Measurements from ENCODE around the gene SAMD5. TPM values are rescaled to one million over a fixed set of nuclear protein-coding genes. Genes with fewer than 3 reads are reported as not detected.

SAMD5 gene
- total and polyA plus RNA-seq, 3 donors from 2014 or later, result 4.9 to 27.9 (median 27.2) TPM

DNA sequence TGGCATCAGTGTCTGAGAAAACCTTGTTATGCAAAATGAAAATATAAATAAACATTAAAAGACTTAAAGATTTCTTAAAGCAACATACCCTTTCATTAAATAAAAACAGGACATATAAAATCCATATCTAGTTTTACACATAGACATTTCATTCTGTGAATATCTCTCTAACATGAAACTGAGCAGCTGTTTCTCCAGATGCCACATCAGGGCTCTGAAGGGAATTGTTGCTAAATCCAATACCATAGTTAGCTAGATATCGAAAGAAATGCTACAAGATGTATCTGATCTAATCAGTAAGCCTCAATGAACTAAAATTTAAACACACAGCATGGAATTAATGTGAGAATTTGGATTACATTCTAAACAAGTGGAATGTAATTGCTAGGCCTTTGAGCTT, 74.5 kb downstream of the SAMD5 start:
- Histone ChIP-seq H3K36me3 (ENCODE audit: low read depth, missing control alignments) (no peaks in the 10 kb centered on the region), H3K4me1 (no peaks in the 10 kb centered on the region), H3K4me3 (no peak overlapping the region), H3K27ac (no peak overlapping the region), H3K27me3 (no peaks in the 10 kb centered on the region), H3K9me3 (no peaks in the 10 kb centered on the region)
- intact Hi-C loops (cut with DNase I; ENCODE audit: low total_unique reads), result no loop called here
- WGBS, 2 donors, result 41 to 68% methylated on average over 1 of the region's 1 CpG
- no peak for DNase-seq
- TF ChIP-seq POLR2A (IDR thresholded peaks at IDR 0.05) (no peak), CTCF (IDR thresholded peaks at IDR 0.05) (no peak)

GRCh38 chr6:147585256-147585655, 76.8 kb downstream of the SAMD5 start:
- 86 to 91% methylated on average over 3 of the region's 3 CpGs for WGBS, 2 donors
- TF ChIP-seq CTCF (IDR thresholded peaks at IDR 0.05) (no peak), POLR2A (IDR thresholded peaks at IDR 0.05) (no peak)
- Histone ChIP-seq H3K4me3 (no peak overlapping the region), H3K4me1 (no peaks in the 10 kb centered on the region), H3K36me3 (ENCODE audit: low read depth, missing control alignments) (no peaks in the 10 kb centered on the region), H3K9me3 (no peaks in the 10 kb centered on the region), H3K27ac (no peak overlapping the region), H3K27me3 (no peaks in the 10 kb centered on the region)
- intact Hi-C loops (cut with DNase I; ENCODE audit: low total_unique reads), result no loop called here
- no peak for DNase-seq

DNA sequence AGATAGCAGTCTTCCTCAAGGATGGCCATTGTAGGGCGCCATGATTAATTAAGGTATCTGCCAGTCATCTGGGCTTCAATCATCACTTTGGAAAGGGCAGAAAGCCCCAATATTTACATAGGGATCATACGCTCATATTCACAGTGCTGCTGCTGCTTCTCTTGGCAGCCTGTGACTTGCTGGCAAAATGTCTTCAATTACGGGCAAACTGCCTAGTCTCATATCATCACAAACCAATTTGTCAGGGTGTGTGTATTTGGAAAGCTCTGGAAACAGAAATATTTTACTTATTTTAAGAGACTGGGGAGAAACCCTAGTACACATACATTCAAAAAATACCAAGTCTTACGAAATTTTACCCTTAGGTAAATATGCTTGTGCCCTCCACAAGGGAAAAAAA, 77.6 kb downstream of the SAMD5 start:
- no peak for TF ChIP-seq CTCF (IDR thresholded peaks at IDR 0.05)
- no peak for TF ChIP-seq POLR2A (IDR thresholded peaks at IDR 0.05)
- whole genome bisulfite sequencing, 2 donors, result 41 to 50% methylated on average over 4 of the region's 4 CpGs
- H3K4me1 ChIP-seq, result no peaks in the 10 kb centered on the region
- no peaks in the 10 kb centered on the region for H3K36me3 ChIP-seq (ENCODE audit: low read depth, missing control alignments)
- peak; percentile 73 for DNase-seq
- no peak overlapping the region for H3K27ac ChIP-seq
- no peak overlapping the region for H3K4me3 ChIP-seq
- intact Hi-C loops (cut with DNase I; ENCODE audit: low total_unique reads), result no loop called here
- no peaks in the 10 kb centered on the region for H3K27me3 ChIP-seq
- H3K9me3 ChIP-seq, result no peaks in the 10 kb centered on the region

DNA sequence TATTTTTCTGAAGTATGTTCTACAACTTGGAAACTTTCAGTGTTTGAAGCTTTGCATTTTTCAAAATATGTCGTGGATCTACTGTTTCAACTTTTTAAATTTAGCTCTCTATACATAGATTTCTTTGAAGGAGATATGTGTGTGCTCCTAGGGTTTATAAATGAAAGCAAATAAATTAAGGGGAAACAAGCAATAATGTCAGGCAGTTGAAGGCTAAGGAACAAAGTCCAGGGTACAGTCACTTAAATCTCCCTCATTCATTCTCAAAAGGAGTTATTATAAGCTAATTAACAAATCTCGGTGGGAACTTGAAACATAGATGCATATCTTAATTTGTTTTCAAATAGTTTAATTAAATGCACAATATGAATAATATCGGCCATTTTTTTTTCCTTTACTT, 79.4 kb downstream of the SAMD5 start:
- Histone ChIP-seq H3K27me3 (no peaks in the 10 kb centered on the region), H3K9me3 (no peaks in the 10 kb centered on the region), H3K36me3 (ENCODE audit: low read depth, missing control alignments) (no peaks in the 10 kb centered on the region), H3K4me1 (no peaks in the 10 kb centered on the region), H3K4me3 (no peak overlapping the region), H3K27ac (no peak overlapping the region)
- no peak for TF ChIP-seq CTCF (IDR thresholded peaks at IDR 0.05)
- TF ChIP-seq POLR2A (IDR thresholded peaks at IDR 0.05), result no peak
- DNase-seq, result no peak
- WGBS, 2 donors, result 86 to 88% methylated on average over 3 of the region's 3 CpGs
- intact Hi-C loops (cut with DNase I; ENCODE audit: low total_unique reads), result no loop called here

- Histone ChIP-seq H3K36me3 (ENCODE audit: low read depth, missing control alignments) (no peaks in the 10 kb centered on the region), H3K9me3 (no peaks in the 10 kb centered on the region), H3K4me1 (no peaks in the 10 kb centered on the region), H3K27ac (no peak overlapping the region), H3K27me3 (no peaks in the 10 kb centered on the region), H3K4me3 (no peak overlapping the region)
- intact Hi-C loops (cut with DNase I; ENCODE audit: low total_unique reads), result no loop called here
- WGBS, 2 donors, result 92 to 93% methylated on average over 6 of the region's 6 CpGs
- TF ChIP-seq CTCF (IDR thresholded peaks at IDR 0.05), result no peak
- no peak for TF ChIP-seq POLR2A (IDR thresholded peaks at IDR 0.05)
- no peak for DNase-seq
These were observed 80.0 kb downstream of the SAMD5 start for GRCh38 chr6:147588469-147588868.
